GM06990 (cell line): ENCODE results near the gene EXTL2.
A peak's percentile ranks its signal among the peaks of the same experiment; 100 is the strongest.
"Not testable (repeated sequence)": the region's sequence is repeated elsewhere in the genome, so short reads cannot be mapped to it uniquely, and the experiment has no call there.

Source experiments
- DNase-seq: peaks from one replicate; pipeline ENCODE4 v3.0.0-alpha.2; 2011; ENCODE audit not compliant: insufficient read length; ENCODE audit errors: extremely low read depth
- H3K27me3 ChIP-seq: replicated peaks from 2 replicates; pipeline ENCODE4 v1.6.0; 2011; ENCODE audit warnings: low read length; ENCODE audit not compliant: control insufficient read depth, insufficient read depth
- H3K36me3 ChIP-seq: 2 replicates; pipeline ENCODE4 v1.5.1; 2011; ENCODE audit warnings: low read length; ENCODE audit not compliant: control insufficient read depth, insufficient read depth
- H3K4me3 ChIP-seq: replicated peaks from 2 replicates; pipeline ENCODE4 v1.5.1; 2011; ENCODE audit warnings: low read depth, mild to moderate bottlenecking, control low read depth, low read length
- TF ChIP-seq, protein P1 (sequence below): IDR thresholded peaks from 2 replicates; pipeline ENCODE4 v1.5.1; 2011; ENCODE audit warnings: low read length, control low read depth, mild to moderate bottlenecking, inconsistent platforms; ENCODE audit not compliant: insufficient read depth, poor library complexity, severe bottlenecking

Gene EXTL2

GRCh38 chr1:100896481-100896982 is 1.9 kb upstream of the EXTL2 start:
- TF ChIP-seq, protein P1, sequence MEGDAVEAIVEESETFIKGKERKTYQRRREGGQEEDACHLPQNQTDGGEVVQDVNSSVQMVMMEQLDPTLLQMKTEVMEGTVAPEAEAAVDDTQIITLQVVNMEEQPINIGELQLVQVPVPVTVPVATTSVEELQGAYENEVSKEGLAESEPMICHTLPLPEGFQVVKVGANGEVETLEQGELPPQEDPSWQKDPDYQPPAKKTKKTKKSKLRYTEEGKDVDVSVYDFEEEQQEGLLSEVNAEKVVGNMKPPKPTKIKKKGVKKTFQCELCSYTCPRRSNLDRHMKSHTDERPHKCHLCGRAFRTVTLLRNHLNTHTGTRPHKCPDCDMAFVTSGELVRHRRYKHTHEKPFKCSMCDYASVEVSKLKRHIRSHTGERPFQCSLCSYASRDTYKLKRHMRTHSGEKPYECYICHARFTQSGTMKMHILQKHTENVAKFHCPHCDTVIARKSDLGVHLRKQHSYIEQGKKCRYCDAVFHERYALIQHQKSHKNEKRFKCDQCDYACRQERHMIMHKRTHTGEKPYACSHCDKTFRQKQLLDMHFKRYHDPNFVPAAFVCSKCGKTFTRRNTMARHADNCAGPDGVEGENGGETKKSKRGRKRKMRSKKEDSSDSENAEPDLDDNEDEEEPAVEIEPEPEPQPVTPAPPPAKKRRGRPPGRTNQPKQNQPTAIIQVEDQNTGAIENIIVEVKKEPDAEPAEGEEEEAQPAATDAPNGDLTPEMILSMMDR, result no peak
- peak; percentile 54 for DNase-seq
- no peaks in the 10 kb centered on the region for H3K27me3 ChIP-seq
- no peaks in the 10 kb centered on the region for H3K36me3 ChIP-seq
- H3K4me3 ChIP-seq, result peak overlapping the region; percentile 84

GRCh38 chr1:100895540-100896480 is 1.2 kb upstream of the EXTL2 start, which contains the start of gene SLC30A7:
Gene SLC30A7, plus strand, starts transcription at chr1:100896090. Its CDS starts 173 bp downstream, at chr1:100896263.
- Histone ChIP-seq H3K27me3 (no peaks in the 10 kb centered on the region), H3K36me3 (no peaks in the 10 kb centered on the region), H3K4me3 (peak within 1 kb of the TSS; percentile 84)
- DNase-seq, result peak; percentile 92
- TF ChIP-seq, protein P1, result no peak

DNA sequence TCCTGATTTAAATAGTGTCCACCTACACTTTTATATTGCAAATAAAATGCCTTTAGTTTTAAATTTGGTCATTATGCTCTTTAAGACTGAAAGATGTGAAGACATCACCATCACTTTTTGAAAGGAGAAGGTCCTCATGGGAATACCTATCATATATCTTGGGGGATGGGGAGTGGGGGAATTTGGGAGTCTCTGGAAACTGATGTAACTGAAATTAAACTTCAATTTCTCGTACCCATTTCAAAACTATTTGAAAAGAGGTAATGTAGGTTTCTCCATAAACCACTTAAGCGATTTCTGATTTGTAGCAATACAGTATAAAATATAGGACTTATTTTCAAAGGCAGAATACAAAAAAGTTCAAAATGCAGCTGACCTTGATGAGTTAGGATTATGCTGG is 924 bp downstream of the EXTL2 start:
- Histone ChIP-seq H3K4me3 (peak overlapping the region; percentile 84), H3K36me3 (no peaks in the 10 kb centered on the region), H3K27me3 (no peaks in the 10 kb centered on the region)
- no peak for DNase-seq
- TF ChIP-seq, protein P1, result no peak

- Histone ChIP-seq H3K36me3 (no peaks in the 10 kb centered on the region), H3K4me3 (no peak overlapping the region), H3K27me3 (no peaks in the 10 kb centered on the region)
- TF ChIP-seq, protein P1, result no peak
- DNase-seq, result no peak
These were observed 2.1 kb downstream of the EXTL2 start for GRCh38 chr1:100892554-100892953.

GRCh38 chr1:100891380-100891779 is 3.3 kb downstream of the EXTL2 start:
- TF ChIP-seq, protein P1, result no peak
- no peaks in the 10 kb centered on the region for H3K36me3 ChIP-seq
- DNase-seq, result no peak
- H3K27me3 ChIP-seq, result no peaks in the 10 kb centered on the region
- no peak overlapping the region for H3K4me3 ChIP-seq

DNA sequence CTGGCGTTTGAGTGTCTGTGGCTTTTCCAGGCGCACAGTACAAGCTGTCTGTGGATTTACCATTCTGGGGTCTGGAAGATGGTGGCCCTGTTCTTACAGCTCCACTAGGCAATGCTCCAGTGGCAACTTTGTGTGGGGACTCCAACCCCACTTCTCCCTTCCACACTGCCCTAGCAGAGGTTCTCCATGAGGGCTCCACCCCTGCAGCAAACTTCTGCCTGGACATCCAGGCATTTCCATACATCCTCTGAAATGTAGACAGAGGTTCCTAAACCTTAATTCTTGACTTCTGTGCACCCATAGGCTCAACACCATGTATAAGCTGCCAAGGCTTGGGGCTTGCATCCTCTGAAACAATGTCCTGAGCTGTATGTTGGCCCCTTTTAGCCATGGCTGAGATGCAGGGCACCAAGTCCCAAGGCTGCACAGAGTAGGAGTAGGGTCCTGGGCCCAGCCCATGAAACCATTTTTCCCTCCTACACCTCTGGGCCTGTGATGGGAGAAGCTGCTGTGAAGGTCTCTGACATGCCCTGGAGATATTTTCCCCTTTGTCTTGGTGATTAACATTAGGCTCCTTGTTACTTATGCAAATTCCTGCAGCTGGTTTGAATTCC is 4.7 kb downstream of the EXTL2 start:
- DNase-seq, H3K27me3 ChIP-seq, H3K4me3 ChIP-seq, H3K36me3 ChIP-seq: not testable (repeated sequence)

DNA sequence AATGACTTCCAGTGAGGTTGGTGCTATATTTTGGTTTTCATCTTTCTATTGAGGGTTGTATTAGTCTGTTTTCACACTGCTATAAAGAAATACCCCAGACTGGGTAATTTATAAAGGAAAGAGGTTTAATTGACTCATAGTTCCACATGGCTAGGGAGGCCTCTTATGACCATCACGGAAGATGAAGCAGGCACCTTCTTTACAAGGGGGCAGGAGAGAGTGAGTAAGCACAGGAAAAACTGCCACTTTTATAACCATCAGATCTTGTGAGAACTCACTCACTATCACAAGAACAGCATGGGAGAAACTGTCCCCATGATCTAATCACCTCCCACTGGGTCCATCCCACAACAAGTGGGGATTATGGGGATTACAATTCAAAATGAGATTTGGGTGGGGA is 5.6 kb downstream of the EXTL2 start:
- not testable (repeated sequence) for DNase-seq, H3K36me3 ChIP-seq

More for the DNA sequence above, 5.6 kb downstream of the EXTL2 start:
- not testable (repeated sequence) for H3K4me3 ChIP-seq, H3K27me3 ChIP-seq
